HepG2 (cell line): ENCODE measurements around the gene ENTREP3. TPM values are rescaled to one million over a fixed set of nuclear protein-coding genes. Genes with fewer than 3 reads are reported as not detected.

Source experiments
- EHMT2 ChIP-seq: fragments of 200-600 bp; sonication (generic); IDR thresholded peaks from 2 replicates; pipeline ENCODE4 v1.7.0; 2017; ENCODE audit warnings: antibody characterized with exemption, low read depth, low read length, borderline replicate concordance
- FOSL2 ChIP-seq: sonication (generic); formaldehyde crosslinking; IDR thresholded peaks from 2 replicates; pipeline ENCODE4 v1.4.0; 2020; ENCODE audit warnings: missing genetic modification reagents
- MAFK ChIP-seq, 2 experiments: IDR thresholded peaks in 1 of 2; conservative IDR thresholded peaks in 1 of 2; 2 replicates each; pipeline ENCODE4 v1.6.1; 2011; ENCODE audit warnings: improper control_type of control experiment in 2 of 2, low read length in 2 of 2
- RERE ChIP-seq: IDR thresholded peaks from 2 replicates; pipeline ENCODE4 v1.6.1; 2016; ENCODE audit warnings: low read depth, missing genetic modification reagents, missing compliant biosample characterization
- SAP130 ChIP-seq: IDR thresholded peaks from 2 replicates; pipeline ENCODE4 v1.6.1; 2016; ENCODE audit warnings: low read depth
- SIX4 ChIP-seq: sonication (generic); formaldehyde crosslinking; IDR thresholded peaks from 2 replicates; pipeline ENCODE4 v1.4.0; 2020; ENCODE audit warnings: missing genetic modification reagents
- STAG1 ChIP-seq: sonication (generic); formaldehyde crosslinking; IDR thresholded peaks from 2 replicates; pipeline ENCODE4 v1.4.0; 2020; ENCODE audit warnings: missing genetic modification reagents
- polyA plus RNA-seq, 8 experiments: library from polyadenylated mRNA; depleted of rRNA in 3 of 8; stranded (reverse) in 7 of 8; unstranded in 1 of 8; fragments of >200 nt; fragmentation: Illumina TruSeq in 4 of 8; extraction: Trizol in 4 of 8; gene quantifications; 2 replicates each; pipeline versions ENCODE4 v1.2.1 to v1.2.3, GENCODE V29; 2011 to 2016; ENCODE audit warnings: low read depth in 4 of 8, missing spikeins in 1 of 8, mixed read lengths in 1 of 8; ENCODE audit not compliant: insufficient read depth in 1 of 8
- total RNA-seq, 5 experiments: library from RNA; depleted of rRNA; stranded (reverse); fragments of >200 nt; fragmentation: Illumina TruSeq; extraction: Trizol; gene quantifications; 2 replicates each; pipeline ENCODE4 v1.2.3, GENCODE V29; 2016; ENCODE audit warnings: low read depth in 1 of 5

Gene ENTREP3
- total and polyA plus RNA-seq, 2 of the 13 experiments (the other 11 are each of a cell fraction or from before 2014, with no cell fraction given) = 4.1 to 9.9 TPM

- TF ChIP-seq RERE (CRISPR knock-in tag) (no peak), SAP130 (peak; percentile 86), SIX4 (CRISPR knock-in tag) (0 out of 2 replicates have a peak, but pooled peaks have one; percentile 20), EHMT2 (peak; percentile 69; the same call in 1 of the 2 replicates), MAFK (conservative IDR thresholded peaks at IDR 0.05 in 1 of 2, IDR thresholded peaks at IDR 0.05 in 1 of 2; ENCODE audit: low read length in 2 of 2) (no peak), FOSL2 (peak; percentile 5; the same call in 1 of the 2 replicates), STAG1 (CRISPR knock-in tag) (peak; percentile 40)
- TF ChIP-seq, all 625 proteins: peak for 45
Measured at GRCh38 chr1:155277902-155278688, 22.8 kb upstream of the ENTREP3 start (continued).
